Fibroblast of lung (primary cell): ENCODE data around the gene INSC. TPM values are rescaled to one million over a fixed set of nuclear protein-coding genes. Genes with fewer than 3 reads are reported as not detected.
"Not testable (repeated sequence)": the region's sequence is repeated elsewhere in the genome, so short reads cannot be mapped to it uniquely, and the experiment has no call there.

Source experiments
- DNase-seq, 2 donors: peaks; one replicate each; pipeline versions ENCODE4 v3.0.0 to v3.0.0-alpha.2; 2010; ENCODE audit warnings: low read depth in 2 of 2
- H2AFZ ChIP-seq: 2 replicates; pipeline ENCODE4 v1.5.1; 2012; ENCODE audit warnings: low read length, control low read depth, inconsistent platforms
- H3K27ac ChIP-seq: 2 replicates; pipeline ENCODE4 v1.5.1; 2011; ENCODE audit warnings: low read length, control low read depth; ENCODE audit not compliant: insufficient read depth
- H3K27me3 ChIP-seq: 2 replicates; pipeline ENCODE4 v1.5.1; 2011; ENCODE audit warnings: mild to moderate bottlenecking, low read length; ENCODE audit not compliant: control insufficient read depth, insufficient read depth
- H3K36me3 ChIP-seq: 2 replicates; pipeline ENCODE4 v1.5.1; 2011; ENCODE audit warnings: low read length; ENCODE audit not compliant: control insufficient read depth, insufficient read depth
- H3K4me1 ChIP-seq: 2 replicates; pipeline ENCODE4 v1.5.1; 2011; ENCODE audit warnings: low read length; ENCODE audit not compliant: control insufficient read depth, insufficient read depth; ENCODE audit errors: extremely low read depth
- H3K4me2 ChIP-seq: 2 replicates; pipeline ENCODE4 v1.5.1; 2011; ENCODE audit warnings: low read length, control low read depth; ENCODE audit not compliant: insufficient read depth; ENCODE audit errors: extremely low read depth
- H3K4me3 ChIP-seq, 4 experiments: fragments of 200-600 bp in 1 of 4; sonication (generic) in 1 of 4; replicated peaks in 1 of 4; 2 replicates each; pipeline ENCODE4 v1.5.1; 2011 to 2016; ENCODE audit warnings: low read length in 4 of 4, low read depth in 3 of 4, mild to moderate bottlenecking in 3 of 4, control low read depth in 2 of 4, inconsistent platforms in 1 of 4, mixed read lengths in 1 of 4; ENCODE audit not compliant: insufficient read depth in 1 of 4; ENCODE audit errors: control extremely low read depth in 1 of 4
- H3K79me2 ChIP-seq: 2 replicates; pipeline ENCODE4 v1.5.1; 2012; ENCODE audit warnings: mild to moderate bottlenecking, low read length, inconsistent platforms; ENCODE audit not compliant: control insufficient read depth, insufficient read depth
- H3K9ac ChIP-seq: 2 replicates; pipeline ENCODE4 v1.5.1; 2011; ENCODE audit warnings: mild to moderate bottlenecking, low read length, control low read depth; ENCODE audit not compliant: insufficient read depth
- H3K9me3 ChIP-seq: 2 replicates; pipeline ENCODE4 v1.5.1; 2012; ENCODE audit warnings: low read depth, low read length; ENCODE audit not compliant: control insufficient read depth, insufficient read depth
- H4K20me1 ChIP-seq: 2 replicates; pipeline ENCODE4 v1.5.1; 2011; ENCODE audit warnings: low read length; ENCODE audit not compliant: control insufficient read depth, insufficient read depth; ENCODE audit errors: extremely low read depth
- EZH2 ChIP-seq: IDR thresholded peaks from 2 replicates; pipeline ENCODE4 v1.5.1; 2012; ENCODE audit warnings: low read length, control low read depth, mild to moderate bottlenecking; ENCODE audit errors: missing control alignments
- polyA minus RNA-seq: library from RNA; depleted of rRNA, polyadenylated mRNA; stranded (reverse); fragments of >200 nt; gene quantifications from 2 replicates; pipeline ENCODE4 v1.2.3, GENCODE V29; 2011; ENCODE audit warnings: low replicate concordance
- polyA plus RNA-seq, 2 donors: library from polyadenylated mRNA; depleted of rRNA in 1 of 2; stranded (reverse) in 1 of 2; unstranded in 1 of 2; fragments of >200 nt; gene quantifications; 2 replicates each; pipeline ENCODE4 v1.2.1, GENCODE V29; 2011 to 2012; ENCODE audit warnings: missing spikeins in 1 of 2
- total RNA-seq: library from RNA; depleted of rRNA; stranded (reverse); fragments of >200 nt; gene quantifications from 2 replicates; pipeline ENCODE4 v1.2.1, GENCODE V29; 2014
- TF ChIP-seq, protein P1 (sequence below), 2 donors: IDR thresholded peaks in 1 of 2; conservative IDR thresholded peaks in 1 of 2; 1 replicate in 1 of 2; 2 replicates in 1 of 2; pipeline ENCODE4 v1.5.1; 2011 to 2012; ENCODE audit warnings: low read length in 2 of 2, control low read depth in 1 of 2, inconsistent platforms in 1 of 2, low read depth in 1 of 2, mild to moderate bottlenecking in 1 of 2

INSC gene, protein sequence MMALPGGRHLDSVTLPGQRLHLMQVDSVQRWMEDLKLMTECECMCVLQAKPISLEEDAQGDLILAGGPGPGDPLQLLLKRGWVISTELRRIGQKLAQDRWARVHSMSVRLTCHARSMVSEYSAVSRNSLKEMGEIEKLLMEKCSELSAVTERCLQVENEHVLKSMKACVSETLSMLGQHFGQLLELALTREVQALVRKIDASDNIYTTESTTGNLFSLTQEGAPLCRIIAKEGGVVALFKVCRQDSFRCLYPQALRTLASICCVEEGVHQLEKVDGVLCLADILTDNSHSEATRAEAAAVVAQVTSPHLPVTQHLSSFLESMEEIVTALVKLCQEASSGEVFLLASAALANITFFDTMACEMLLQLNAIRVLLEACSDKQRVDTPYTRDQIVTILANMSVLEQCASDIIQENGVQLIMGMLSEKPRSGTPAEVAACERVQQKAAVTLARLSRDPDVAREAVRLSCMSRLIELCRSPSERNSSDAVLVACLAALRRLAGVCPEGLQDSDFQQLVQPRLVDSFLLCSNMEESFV
- total RNA-seq (0.77 and 8.3 TPM in 2 replicates), polyA plus RNA-seq (0.90 and 2.1 TPM in 2 replicates), polyA minus RNA-seq (1.1 TPM in 1 of 2 replicates, not detected in the other)
- 0.62 and 1.8 TPM in 2 replicates for polyA plus RNA-seq (2012)

DNA sequence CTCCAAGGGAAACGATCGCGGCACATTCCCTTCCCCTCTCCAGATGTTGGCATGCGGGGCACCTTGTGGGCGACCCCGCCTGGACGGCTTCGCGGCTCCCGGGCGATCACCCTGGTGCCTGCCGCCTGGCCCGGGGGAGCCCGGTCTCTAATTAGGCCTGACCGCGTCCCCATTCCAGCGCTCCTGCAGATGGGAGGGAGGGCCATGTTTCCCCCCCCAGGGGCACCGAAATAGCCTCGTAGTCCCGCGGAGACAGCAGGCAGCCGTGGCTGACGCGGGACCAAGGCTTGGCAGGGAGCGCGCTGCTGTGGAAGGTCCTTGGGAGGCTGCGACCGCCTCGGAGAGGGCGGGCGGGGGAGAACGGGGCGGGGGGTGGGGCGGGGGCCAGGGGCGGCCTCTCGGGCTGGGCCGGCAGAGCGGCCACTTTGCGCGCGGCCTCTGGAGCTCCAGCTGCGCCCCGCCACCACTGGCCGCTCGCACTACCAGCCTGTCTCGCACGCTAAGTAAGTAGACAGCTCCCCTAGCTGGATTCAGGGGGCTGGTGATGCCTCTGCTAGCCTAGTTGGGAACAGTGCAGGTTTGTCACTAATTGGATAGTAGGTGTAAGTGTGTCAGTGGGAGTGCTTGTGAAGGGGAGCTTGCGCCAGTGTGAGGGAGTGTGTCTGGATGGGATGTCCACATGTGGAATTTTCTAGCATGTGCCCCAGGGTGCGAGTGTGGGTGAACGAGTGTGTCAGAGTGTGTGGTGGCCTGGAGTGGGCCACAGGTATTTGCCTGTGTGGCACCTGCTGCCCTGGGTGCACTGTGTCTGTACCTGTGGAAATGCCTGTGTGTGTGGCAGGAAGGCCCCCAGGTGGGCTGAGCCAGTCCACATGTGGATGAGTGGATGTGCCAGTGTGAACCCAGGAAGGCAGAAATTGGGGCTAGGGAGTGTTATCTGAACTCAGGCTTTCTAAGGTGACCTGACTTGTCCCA is at the start of gene INSC:
Gene INSC, plus strand, starts transcription at position 423 of the 975 bp plus-strand sequence. CDS start 34,252 bp downstream, outside the sequence.
- H4K20me1 ChIP-seq: no peaks in the 10 kb centered on the region
- no peaks in the 10 kb centered on the region for H3K9me3 ChIP-seq
- H3K27me3 ChIP-seq: no peaks in the 10 kb centered on the region
- DNase-seq: peak; percentile 28 to 40
- H3K79me2 ChIP-seq: no peaks in the 10 kb centered on the region
- H3K9ac ChIP-seq: peak within 1 kb of the TSS; percentile 16
- no peaks in the 10 kb centered on the region for H3K36me3 ChIP-seq
- TF ChIP-seq EZH2: no peak
- TF ChIP-seq, protein P1, sequence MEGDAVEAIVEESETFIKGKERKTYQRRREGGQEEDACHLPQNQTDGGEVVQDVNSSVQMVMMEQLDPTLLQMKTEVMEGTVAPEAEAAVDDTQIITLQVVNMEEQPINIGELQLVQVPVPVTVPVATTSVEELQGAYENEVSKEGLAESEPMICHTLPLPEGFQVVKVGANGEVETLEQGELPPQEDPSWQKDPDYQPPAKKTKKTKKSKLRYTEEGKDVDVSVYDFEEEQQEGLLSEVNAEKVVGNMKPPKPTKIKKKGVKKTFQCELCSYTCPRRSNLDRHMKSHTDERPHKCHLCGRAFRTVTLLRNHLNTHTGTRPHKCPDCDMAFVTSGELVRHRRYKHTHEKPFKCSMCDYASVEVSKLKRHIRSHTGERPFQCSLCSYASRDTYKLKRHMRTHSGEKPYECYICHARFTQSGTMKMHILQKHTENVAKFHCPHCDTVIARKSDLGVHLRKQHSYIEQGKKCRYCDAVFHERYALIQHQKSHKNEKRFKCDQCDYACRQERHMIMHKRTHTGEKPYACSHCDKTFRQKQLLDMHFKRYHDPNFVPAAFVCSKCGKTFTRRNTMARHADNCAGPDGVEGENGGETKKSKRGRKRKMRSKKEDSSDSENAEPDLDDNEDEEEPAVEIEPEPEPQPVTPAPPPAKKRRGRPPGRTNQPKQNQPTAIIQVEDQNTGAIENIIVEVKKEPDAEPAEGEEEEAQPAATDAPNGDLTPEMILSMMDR (conservative IDR thresholded peaks at IDR 0.05 in 1 of 2, IDR thresholded peaks at IDR 0.05 in 1 of 2; ENCODE audit: low read depth in 1 of 2, low read length in 2 of 2): no peak
- H3K4me2 ChIP-seq: peak within 1 kb of the TSS; percentile 33
- H2AFZ ChIP-seq: peak within 1 kb of the TSS; percentile 34
- H3K4me1 ChIP-seq: no peaks in the 10 kb centered on the region
- peak within 1 kb of the TSS in 2 of 4 experiments; percentile 39 to 52 for H3K4me3 ChIP-seq
- H3K27ac ChIP-seq: no peak within 1 kb of the TSS

- not testable (repeated sequence) for H3K36me3 ChIP-seq, H3K9ac ChIP-seq, DNase-seq
Measured at GRCh38 chr11:15069751-15070150, 45.0 kb upstream of the INSC start.

GRCh38 chr11:15071556-15072255 is 43.0 kb upstream of the INSC start:
- H3K27ac ChIP-seq: no peak overlapping the region
- H2AFZ ChIP-seq: no peak overlapping the region
- H3K27me3 ChIP-seq: peaks cover 8% of the 10 kb centered on the region
- H3K4me1 ChIP-seq: no peaks in the 10 kb centered on the region
- H3K79me2 ChIP-seq: no peaks in the 10 kb centered on the region
- no peak overlapping the region for H3K4me2 ChIP-seq
- no peaks in the 10 kb centered on the region for H3K9me3 ChIP-seq
- TF ChIP-seq, protein P1 (conservative IDR thresholded peaks at IDR 0.05 in 1 of 2, IDR thresholded peaks at IDR 0.05 in 1 of 2; ENCODE audit: low read depth in 1 of 2, low read length in 2 of 2): no peak
- no peak for TF ChIP-seq EZH2
- no peaks in the 10 kb centered on the region for H3K36me3 ChIP-seq
- H4K20me1 ChIP-seq: no peaks in the 10 kb centered on the region
- H3K9ac ChIP-seq: no peak overlapping the region
- no peak for DNase-seq
- H3K4me3 ChIP-seq: no peak overlapping the region

More at GRCh38 chr11:15069751-15070150, 45.0 kb upstream of the INSC start:
- H3K79me2 ChIP-seq, H3K27me3 ChIP-seq, H3K4me1 ChIP-seq, H3K4me2 ChIP-seq, H3K4me3 ChIP-seq, H3K9me3 ChIP-seq, H3K27ac ChIP-seq, H2AFZ ChIP-seq, H4K20me1 ChIP-seq: not testable (repeated sequence)
